Endodermal cell (in vitro differentiated cells): ENCODE data around the gene ZNF160. TPM values are rescaled to one million over a fixed set of nuclear protein-coding genes. Genes with fewer than 3 reads are reported as not detected.

Source experiments
- DNase-seq: peaks from one replicate; pipeline ENCODE4 v3.0.0-alpha.2; 2017
- H3K27ac ChIP-seq: 2 replicates; pipeline ENCODE4 v1.5.1; 2013; ENCODE audit warnings: mild to moderate bottlenecking, low read depth, low read length, moderate library complexity
- H3K27me3 ChIP-seq: 2 replicates; pipeline ENCODE4 v1.6.1; 2013; ENCODE audit warnings: mild to moderate bottlenecking, low read length, moderate library complexity; ENCODE audit not compliant: insufficient read depth, control insufficient read depth, poor library complexity, severe bottlenecking
- H3K36me3 ChIP-seq: 2 replicates; pipeline ENCODE4 v1.7.0; 2013; ENCODE audit warnings: mild to moderate bottlenecking, low read length, moderate library complexity; ENCODE audit not compliant: control insufficient read depth, insufficient read depth
- H3K4me1 ChIP-seq: one replicate; pipeline ENCODE4 v1.7.0; 2013; ENCODE audit warnings: low read length; ENCODE audit not compliant: control insufficient read depth, insufficient read depth
- H3K4me3 ChIP-seq: 2 replicates; pipeline ENCODE4 v1.5.1; 2013; ENCODE audit warnings: mild to moderate bottlenecking, low read length, moderate library complexity
- H3K9ac ChIP-seq: 2 replicates; pipeline ENCODE4 v1.6.1; 2013; ENCODE audit warnings: mild to moderate bottlenecking, low read length, moderate library complexity; ENCODE audit not compliant: poor library complexity, severe bottlenecking; ENCODE audit errors: extremely low read depth
- H3K9me3 ChIP-seq: 2 replicates; pipeline ENCODE4 v1.6.1; 2013; ENCODE audit warnings: mild to moderate bottlenecking, low read length, moderate library complexity; ENCODE audit not compliant: control insufficient read depth
- H3K27ac Mint-ChIP-seq: 2 replicates; pipeline ENCODE4 v1.8.0; 2020; ENCODE audit warnings: mixed read lengths
- H3K27me3 Mint-ChIP-seq: 2 replicates; pipeline ENCODE4 v1.8.0; 2021; ENCODE audit warnings: mild to moderate bottlenecking, mixed read lengths; ENCODE audit not compliant: insufficient read depth
- H3K36me3 Mint-ChIP-seq: 2 replicates; pipeline ENCODE4 v1.8.0; 2020; ENCODE audit warnings: low read depth, mixed read lengths
- H3K4me1 Mint-ChIP-seq: 2 replicates; pipeline ENCODE4 v1.8.0; 2020; ENCODE audit warnings: mixed read lengths
- H3K4me3 Mint-ChIP-seq: 2 replicates; pipeline ENCODE4 v1.8.0; 2020; ENCODE audit warnings: mild to moderate bottlenecking, moderate library complexity, mixed read lengths
- H3K9me3 Mint-ChIP-seq: 2 replicates; pipeline ENCODE4 v1.8.0; 2020; ENCODE audit warnings: mild to moderate bottlenecking, mixed read lengths
- CTCF ChIP-seq: fragments of 200-600 bp; sonication (generic); conservative IDR thresholded peaks from 2 replicates; pipeline ENCODE4 v1.5.0; 2021; ENCODE audit warnings: antibody characterized with exemption, mild to moderate bottlenecking
- WGBS, 2 experiments: methylation state at CpG; one replicate each; pipeline versions ENCODE4 v1.1.5 to v1.1.7; 2013; ENCODE audit warnings: missing lambda C conversion rate in 2 of 2, mixed read lengths in 1 of 2; ENCODE audit not compliant: insufficient coverage in 1 of 2, insufficient read length in 1 of 2; 5-methylcytosine and 5-hydroxymethylcytosine counted together
- total RNA-seq, 2 donors: library from RNA; stranded (reverse); fragmentation: NEBNext Ultra II Directional in 1 of 2; extraction: Animal tissue kit (Norgen Biotek cat#: 25700) in 1 of 2; gene quantifications; 2 replicates in 1 of 2; 3 replicates in 1 of 2; pipeline ENCODE4 v1.2.1, GENCODE V29; 2021

The ZNF160 gene
- total RNA-seq, 2 donors from 2014 or later = 51.7 to 78.3 TPM

- no peak for DNase-seq
- Mint-ChIP-seq H3K4me3 (no peak overlapping the region), H3K27me3 (no peaks in the 10 kb centered on the region), H3K9me3 (peaks cover 83% of the 10 kb centered on the region), H3K27ac (no peak overlapping the region), H3K36me3 (peaks cover 85% of the 10 kb centered on the region), H3K4me1 (no peaks in the 10 kb centered on the region)
- 93 to 100% methylated on average over 2 to 4 of the region's 4 CpGs for WGBS, 2 experiments
- H3K4me3 ChIP-seq = peak overlapping the region; percentile 42
- no peak for TF ChIP-seq CTCF
- peaks cover 70% of the 10 kb centered on the region for H3K36me3 ChIP-seq
- no peaks in the 10 kb centered on the region for H3K27me3 ChIP-seq
- H3K9ac ChIP-seq = no peak overlapping the region
- H3K4me1 ChIP-seq = no peaks in the 10 kb centered on the region
- no peak overlapping the region for H3K27ac ChIP-seq
- H3K9me3 ChIP-seq = peaks cover 83% of the 10 kb centered on the region
These were observed 35.0 kb downstream of the ZNF160 start for GRCh38 chr19:53068199-53068598.

GRCh38 chr19:53057904-53058580 is 45.2 kb downstream of the ZNF160 start:
- Histone ChIP-seq H3K9me3 (peaks cover 5% of the 10 kb centered on the region), H3K4me3 (no peak overlapping the region), H3K27me3 (no peaks in the 10 kb centered on the region), H3K36me3 (no peaks in the 10 kb centered on the region), H3K9ac (no peak overlapping the region), H3K4me1 (no peaks in the 10 kb centered on the region), H3K27ac (no peak overlapping the region)
- 48 to 71% methylated on average over 33 to 58 of the region's 59 CpGs for WGBS, 2 experiments
- peaks cover 45% of the 10 kb centered on the region for H3K27me3 Mint-ChIP-seq
- peaks cover 2% of the 10 kb centered on the region for H3K4me1 Mint-ChIP-seq
- peak overlapping the region; percentile 73 for H3K4me3 Mint-ChIP-seq
- no peak for TF ChIP-seq CTCF
- H3K9me3 Mint-ChIP-seq = peaks cover 41% of the 10 kb centered on the region
- peak overlapping the region; percentile 94 for H3K27ac Mint-ChIP-seq
- DNase-seq = peak; percentile 88
- H3K36me3 Mint-ChIP-seq = peaks cover 2% of the 10 kb centered on the region

GRCh38 chr19:53055117-53055516 is 48.1 kb downstream of the ZNF160 start:
- Histone ChIP-seq H3K9ac (no peak overlapping the region), H3K27me3 (no peaks in the 10 kb centered on the region), H3K4me1 (no peaks in the 10 kb centered on the region), H3K27ac (no peak overlapping the region), H3K36me3 (no peaks in the 10 kb centered on the region), H3K4me3 (no peak overlapping the region), H3K9me3 (peaks cover 6% of the 10 kb centered on the region)
- H3K9me3 Mint-ChIP-seq = peaks cover 33% of the 10 kb centered on the region
- peaks cover 2% of the 10 kb centered on the region for H3K4me1 Mint-ChIP-seq
- TF ChIP-seq CTCF = no peak
- DNase-seq = no peak
- H3K27me3 Mint-ChIP-seq = peaks cover 46% of the 10 kb centered on the region
- 60 to 86% methylated on average over 1 to 2 of the region's 2 CpGs for WGBS, 2 experiments
- no peak overlapping the region for H3K4me3 Mint-ChIP-seq
- H3K27ac Mint-ChIP-seq = no peak overlapping the region
- peaks cover 2% of the 10 kb centered on the region for H3K36me3 Mint-ChIP-seq
